ENCODE results near the gene VPS11.

VPS11 gene

DNA sequence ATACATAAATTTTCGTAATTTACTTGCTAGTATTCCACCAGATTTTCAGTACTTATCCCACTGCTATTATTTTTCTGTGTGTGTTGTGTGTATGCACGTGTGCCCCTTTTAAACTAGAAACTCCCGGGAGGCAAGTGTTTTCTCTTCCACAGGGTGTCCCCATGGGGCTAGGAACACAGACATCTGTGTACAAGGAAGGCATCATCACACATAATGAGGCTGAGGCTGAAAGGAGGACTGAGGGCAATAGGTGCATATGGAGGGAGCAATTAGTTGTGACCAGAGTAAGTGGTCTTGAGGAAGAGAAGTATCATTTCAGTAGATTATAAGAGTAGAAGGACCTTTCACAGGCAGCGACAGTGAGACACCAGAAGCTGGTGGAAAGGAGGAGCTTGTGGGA, 36.2 kb downstream of the VPS11 start:
- Histone ChIP-seq H3K36me3 (replicated peaks; ENCODE audit: insufficient read depth, low read length) (no peaks in the 10 kb centered on the region), H3K27ac (ENCODE audit: low read length) (no peak overlapping the region), H3K27me3 (replicated peaks; ENCODE audit: insufficient read depth, low read length) (no peaks in the 10 kb centered on the region), H2AFZ (ENCODE audit: low read length) (no peak overlapping the region), H3K4me1 (ENCODE audit: low read length) (peaks cover 32% of the 10 kb centered on the region), H3K9me2 (replicated peaks; ENCODE audit: insufficient read depth, low read length) (no peaks in the 10 kb centered on the region), H3K9ac (ENCODE audit: low read length) (no peak overlapping the region), H3K4me2 (ENCODE audit: low read depth, low read length) (no peak overlapping the region), H3K79me2 (ENCODE audit: low read length) (peaks cover 51% of the 10 kb centered on the region), H3F3A (ENCODE audit: insufficient read depth, low read length) (peaks cover 32% of the 10 kb centered on the region), H4K20me1 (ENCODE audit: insufficient read depth, low read length) (no peaks in the 10 kb centered on the region), H3K4me3 (ENCODE audit: low read length) (no peak overlapping the region), H3K9me3 (replicated peaks; ENCODE audit: insufficient read depth, low read length) (no peaks in the 10 kb centered on the region)
- no peak for DNase-seq
- TF ChIP-seq EZH2 (optimal IDR thresholded peaks at IDR 0.05; ENCODE audit: low read depth, low read length), result no peak
- no peak for TF ChIP-seq EZH2phosphoT487 (IDR thresholded peaks at IDR 0.05; ENCODE audit: low read length)
- no peak for TF ChIP-seq CTCF (IDR thresholded peaks at IDR 0.05; ENCODE audit: low read length)

DNA sequence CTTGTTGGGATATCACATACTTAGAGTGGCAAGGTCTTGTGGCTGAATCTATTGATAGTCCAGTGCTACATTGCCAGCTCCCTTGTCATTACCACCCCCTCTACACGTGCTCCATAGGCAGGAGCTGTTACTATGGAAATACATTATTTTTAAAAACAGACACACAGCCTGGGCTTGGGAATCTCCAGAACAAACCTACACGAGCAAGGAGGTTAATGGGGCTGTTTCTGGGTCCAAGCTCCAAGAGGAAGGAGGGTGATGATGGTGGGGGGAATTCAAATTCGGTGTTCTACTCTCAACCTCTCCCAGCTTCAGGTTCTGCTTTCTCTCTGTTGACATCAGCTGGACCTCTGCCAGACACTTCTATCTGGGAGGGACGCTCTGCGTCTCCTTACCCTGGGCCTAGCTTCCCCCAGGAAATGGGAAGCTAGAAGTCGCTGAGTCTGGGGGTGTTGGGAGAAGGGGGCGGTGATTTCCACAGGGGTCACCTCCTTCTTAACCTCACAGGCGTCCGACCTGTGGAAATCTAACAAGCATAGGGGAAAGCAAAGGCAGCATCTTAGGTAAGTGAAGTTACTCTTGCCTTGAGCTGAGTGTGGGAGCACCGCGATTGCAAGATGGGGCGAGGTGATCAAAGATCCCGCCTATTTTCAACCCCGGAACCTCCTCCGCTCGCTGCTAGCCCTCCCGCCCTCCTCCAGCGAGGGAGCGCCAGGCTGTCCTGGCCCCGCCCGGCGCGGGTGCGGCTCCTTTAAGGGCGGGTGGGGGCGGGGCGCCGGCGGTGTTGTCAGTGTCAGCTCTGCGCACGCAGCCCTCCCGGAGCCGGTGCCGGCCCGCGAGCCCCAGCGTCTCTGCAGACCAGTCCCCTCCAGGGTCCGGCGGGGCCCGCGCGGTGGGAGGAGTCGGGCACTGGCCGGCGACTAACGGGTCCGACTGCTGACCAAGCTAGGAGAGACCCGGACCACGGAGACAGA, 39.2 kb downstream of the VPS11 start, which contains the start of gene C2CD2L:
Gene C2CD2L (plus strand): TSS at position 781 of the 974 bp plus-strand sequence. CDS start 398 bp downstream, outside the sequence.
- Histone ChIP-seq H3K4me2 (ENCODE audit: low read depth, low read length) (peak within 1 kb of the TSS; percentile 98), H4K20me1 (ENCODE audit: insufficient read depth, low read length) (no peaks in the 10 kb centered on the region), H3K27ac (ENCODE audit: low read length) (peak within 1 kb of the TSS; percentile 75; the same call in 1 of the 2 replicates), H3K9me3 (replicated peaks; ENCODE audit: insufficient read depth, low read length) (no peaks in the 10 kb centered on the region), H3K27me3 (replicated peaks; ENCODE audit: insufficient read depth, low read length) (no peaks in the 10 kb centered on the region), H3K4me3 (ENCODE audit: low read length) (peak within 1 kb of the TSS; percentile 84), H3K9ac (ENCODE audit: low read length) (peak within 1 kb of the TSS; percentile 89), H3F3A (ENCODE audit: insufficient read depth, low read length) (peaks cover 32% of the 10 kb centered on the region), H3K79me2 (ENCODE audit: low read length) (peaks cover 53% of the 10 kb centered on the region), H3K4me1 (ENCODE audit: low read length) (peaks cover 33% of the 10 kb centered on the region), H3K36me3 (replicated peaks; ENCODE audit: insufficient read depth, low read length) (0 out of 2 replicates have a peak, but pooled peaks cover 5% of the 10 kb centered on the region), H3K9me2 (replicated peaks; ENCODE audit: insufficient read depth, low read length) (no peaks in the 10 kb centered on the region), H2AFZ (ENCODE audit: low read length) (peak within 1 kb of the TSS; percentile 90)
- DNase-seq, result peak; percentile 94
- TF ChIP-seq CTCF (IDR thresholded peaks at IDR 0.05; ENCODE audit: low read length) (no peak), EZH2 (optimal IDR thresholded peaks at IDR 0.05; ENCODE audit: low read depth, low read length) (no peak), EZH2phosphoT487 (IDR thresholded peaks at IDR 0.05; ENCODE audit: low read length) (no peak)

DNA sequence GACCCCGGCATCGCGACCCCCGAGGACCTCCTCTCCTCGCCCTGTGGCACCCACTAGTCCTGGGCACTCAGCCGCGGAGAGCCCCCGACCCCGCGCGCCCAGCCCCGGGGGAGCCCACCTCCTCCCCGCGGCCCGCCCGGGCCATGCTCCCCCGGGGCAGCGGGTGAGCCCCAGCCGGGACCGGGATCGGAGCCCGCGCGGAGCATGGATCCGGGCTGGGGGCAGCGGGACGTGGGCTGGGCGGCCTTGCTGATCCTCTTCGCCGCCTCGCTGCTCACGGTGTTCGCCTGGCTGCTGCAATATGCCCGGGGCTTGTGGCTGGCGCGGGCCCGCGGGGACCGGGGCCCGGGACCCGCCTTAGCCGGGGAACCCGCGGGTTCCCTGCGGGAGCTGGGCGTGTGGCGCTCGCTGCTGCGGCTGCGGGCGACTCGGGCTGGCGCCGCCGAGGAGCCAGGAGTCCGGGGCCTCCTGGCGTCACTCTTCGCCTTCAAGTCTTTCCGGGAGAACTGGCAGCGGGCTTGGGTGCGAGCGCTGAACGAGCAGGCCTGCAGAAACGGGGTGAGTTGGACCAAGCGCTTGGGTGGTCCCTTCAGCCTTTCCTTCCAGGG, 40.0 kb downstream of the VPS11 start:
- no peaks in the 10 kb centered on the region for H3K9me3 ChIP-seq (replicated peaks; ENCODE audit: insufficient read depth, low read length)
- peak overlapping the region; percentile 75; the same call in 1 of the 2 replicates for H3K27ac ChIP-seq (ENCODE audit: low read length)
- no peaks in the 10 kb centered on the region for H3K9me2 ChIP-seq (replicated peaks; ENCODE audit: insufficient read depth, low read length)
- TF ChIP-seq CTCF (IDR thresholded peaks at IDR 0.05; ENCODE audit: low read length) (no peak), EZH2 (optimal IDR thresholded peaks at IDR 0.05; ENCODE audit: low read depth, low read length) (no peak), EZH2phosphoT487 (IDR thresholded peaks at IDR 0.05; ENCODE audit: low read length) (no peak)
- peak overlapping the region; percentile 84 for H3K4me3 ChIP-seq (ENCODE audit: low read length)
- DNase-seq, result no peak
- no peaks in the 10 kb centered on the region for H3K27me3 ChIP-seq (replicated peaks; ENCODE audit: insufficient read depth, low read length)
- H2AFZ ChIP-seq (ENCODE audit: low read length), result peak overlapping the region; percentile 62
- H3F3A ChIP-seq (ENCODE audit: insufficient read depth, low read length), result peaks cover 27% of the 10 kb centered on the region
- H3K36me3 ChIP-seq (replicated peaks; ENCODE audit: insufficient read depth, low read length), result 0 out of 2 replicates have a peak, but pooled peaks cover 5% of the 10 kb centered on the region
- H3K79me2 ChIP-seq (ENCODE audit: low read length), result peaks cover 53% of the 10 kb centered on the region
- peak overlapping the region; percentile 98 for H3K4me2 ChIP-seq (ENCODE audit: low read depth, low read length)
- peaks cover 33% of the 10 kb centered on the region for H3K4me1 ChIP-seq (ENCODE audit: low read length)
- peak overlapping the region; percentile 89 for H3K9ac ChIP-seq (ENCODE audit: low read length)
- H4K20me1 ChIP-seq (ENCODE audit: insufficient read depth, low read length), result no peaks in the 10 kb centered on the region

Data from MM.1S (cell line).